H1 (cell line): ENCODE data around the gene RASSF3. TPM values are rescaled to one million over a fixed set of nuclear protein-coding genes. Genes with fewer than 3 reads are reported as not detected.

Source experiments
- SIN3A ChIP-seq, 2 experiments: IDR thresholded peaks in 1 of 2; conservative IDR thresholded peaks in 1 of 2; 2 replicates each; pipeline ENCODE4 v1.6.1; 2011 to 2012; ENCODE audit warnings: low read length in 2 of 2, improper control_type of control experiment in 1 of 2, low read depth in 1 of 2, mild to moderate bottlenecking in 1 of 2
- YY1 ChIP-seq: IDR thresholded peaks from 2 replicates; pipeline ENCODE4 v1.6.1; 2011; ENCODE audit warnings: low read depth, mild to moderate bottlenecking, low read length
- polyA plus RNA-seq, 7 experiments: library from polyadenylated mRNA; depleted of rRNA in 3 of 7; stranded (reverse) in 5 of 7; unstranded in 2 of 7; fragments of >200 nt in 5 of 7; fragments of 200-250 nt in 2 of 7; gene quantifications; 1 replicate in 5 of 7; 2 replicates in 1 of 7; 4 replicates in 1 of 7; pipeline versions ENCODE4 v1.2.1 to v1.2.3, GENCODE V29; 2011 to 2013; ENCODE audit warnings: missing spikeins in 2 of 7, mixed read lengths in 2 of 7
- total RNA-seq: library from RNA; stranded (reverse); fragmentation: NEBNext Ultra II Directional; extraction: Animal tissue kit (Norgen Biotek cat#: 25700); gene quantifications from 2 replicates; pipeline ENCODE4 v1.2.1, GENCODE V29; 2021

RASSF3 gene
- total and polyA plus RNA-seq, 2 of the 8 experiments (the other 6 are each of a cell fraction or from before 2014, with no cell fraction given), result 19.1 to 64.3 TPM

DNA sequence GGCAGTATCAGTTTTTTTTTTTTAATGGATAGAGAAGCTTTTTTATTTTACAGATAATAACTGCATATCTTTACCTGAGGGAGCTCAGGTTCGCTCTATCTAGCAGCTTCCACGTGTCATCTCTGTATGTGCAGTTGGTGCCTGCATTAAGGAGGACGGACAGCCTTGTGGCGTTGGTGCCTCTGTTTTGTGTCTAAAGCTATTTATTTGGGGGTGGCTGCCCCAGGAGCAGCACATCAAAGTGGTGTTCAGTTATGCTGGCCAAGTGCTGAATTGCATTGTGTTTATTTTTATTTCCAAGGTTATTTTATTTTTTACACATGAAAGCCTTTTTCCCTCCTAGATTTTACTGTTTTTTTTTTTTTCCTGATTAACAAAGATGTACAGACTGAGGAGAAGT, 59.7 kb downstream of the RASSF3 start (continued):
- TF ChIP-seq SIN3A (conservative IDR thresholded peaks at IDR 0.05 in 1 of 2, IDR thresholded peaks at IDR 0.05 in 1 of 2; ENCODE audit: low read depth in 1 of 2, low read length in 2 of 2) (no peak), YY1 (no peak)
